Tibial nerve (tissue), 4 donors: ENCODE measurements around the gene BRPF1. TPM values are rescaled to one million over a fixed set of nuclear protein-coding genes. Genes with fewer than 3 reads are reported as not detected.
A peak's percentile ranks its signal among the peaks of the same experiment; 100 is the strongest.

ENCODE experiments used
- DNase-seq, 2 donors: peaks; one replicate each; pipeline ENCODE4 v3.0.0-alpha.2; 2019; ENCODE audit warnings: low spot score in 2 of 2
- H3K27ac ChIP-seq, 4 donors: fragments of 200-600 bp; sonication (generic) in 3 of 4; one replicate each; pipeline ENCODE4 v1.5.1; 2017 to 2019; ENCODE audit warnings: mild to moderate bottlenecking in 1 of 4
- H3K27me3 ChIP-seq, 2 donors: fragments of 200-600 bp; sonication (generic) in 1 of 2; one replicate each; pipeline versions ENCODE4 v1.5.1 to v1.6.0; 2017 to 2019
- H3K36me3 ChIP-seq, 3 donors: fragments of 200-600 bp; sonication (generic); one replicate each; pipeline ENCODE4 v1.5.1; 2018 to 2019
- H3K4me1 ChIP-seq, 4 donors: fragments of 200-600 bp; sonication (generic) in 3 of 4; one replicate each; pipeline ENCODE4 v1.5.1; 2017 to 2019
- H3K4me3 ChIP-seq, 4 donors: fragments of 200-600 bp; sonication (generic) in 3 of 4; one replicate each; pipeline ENCODE4 v1.5.1; 2017 to 2019; ENCODE audit warnings: mild to moderate bottlenecking in 1 of 4, moderate library complexity in 1 of 4
- H3K9me3 ChIP-seq, 4 donors: fragments of 200-600 bp; sonication (generic) in 3 of 4; one replicate each; pipeline ENCODE4 v1.5.1; 2017 to 2019
- CTCF ChIP-seq, 5 experiments: fragments of 200-600 bp in 3 of 5; fragments of 450-650 bp in 2 of 5; sonication (generic) in 3 of 5; IDR thresholded peaks; one replicate each; pipeline ENCODE4 v1.5.1; 2016 to 2019; ENCODE audit warnings: antibody characterized with exemption in 5 of 5, mild to moderate bottlenecking in 3 of 5, moderate library complexity in 2 of 5
- EP300 ChIP-seq, 2 donors: sonication (generic); formaldehyde crosslinking; IDR thresholded peaks; one replicate each; pipeline ENCODE4 v1.6.1; 2017; ENCODE audit warnings: antibody characterized with exemption in 2 of 2, mild to moderate bottlenecking in 1 of 2
- POLR2A ChIP-seq, 2 donors: fragments of 450-650 bp; IDR thresholded peaks; one replicate each; pipeline ENCODE4 v1.6.1; 2017; ENCODE audit warnings: antibody characterized with exemption in 2 of 2, mild to moderate bottlenecking in 2 of 2, moderate library complexity in 2 of 2
- WGBS, 2 donors: methylation state at CpG; one replicate each; pipeline ENCODE4 v1.1.5; 2018; 5-methylcytosine and 5-hydroxymethylcytosine counted together
- total RNA-seq, 4 donors: library from RNA; depleted of rRNA; stranded (reverse); fragments of >200 nt; gene quantifications; one replicate each; pipeline ENCODE4 v1.1.0, GENCODE V29; 2016

The BRPF1 gene
- total RNA-seq, 4 donors from 2014 or later = 18.0 to 21.0 (median 20.6) TPM

- peak overlapping the region in 2 of 4 donors; percentile 95 to 96 for H3K27ac ChIP-seq
- peaks cover 0 to 44% (median 20%) of the 10 kb centered on the region in 4 donors for H3K4me1 ChIP-seq
- peak overlapping the region; percentile 71 to 100 (median 94) for H3K4me3 ChIP-seq
- TF ChIP-seq POLR2A (IDR thresholded peaks at IDR 0.05) = no peak
- no peak for TF ChIP-seq CTCF (IDR thresholded peaks at IDR 0.05)
- TF ChIP-seq EP300 (IDR thresholded peaks at IDR 0.05) = no peak
- no peaks in the 10 kb centered on the region for H3K9me3 ChIP-seq
- no peak for DNase-seq
- peaks cover 0 to 34% (median 0%) of the 10 kb centered on the region in 3 donors for H3K36me3 ChIP-seq
- no peaks in the 10 kb centered on the region for H3K27me3 ChIP-seq
- WGBS, 2 donors = 39 to 43% methylated on average over 5 to 6 of the region's 7 CpGs
These were observed 1.2 kb downstream of the BRPF1 start for GRCh38 chr3:9732740-9733115.

DNA sequence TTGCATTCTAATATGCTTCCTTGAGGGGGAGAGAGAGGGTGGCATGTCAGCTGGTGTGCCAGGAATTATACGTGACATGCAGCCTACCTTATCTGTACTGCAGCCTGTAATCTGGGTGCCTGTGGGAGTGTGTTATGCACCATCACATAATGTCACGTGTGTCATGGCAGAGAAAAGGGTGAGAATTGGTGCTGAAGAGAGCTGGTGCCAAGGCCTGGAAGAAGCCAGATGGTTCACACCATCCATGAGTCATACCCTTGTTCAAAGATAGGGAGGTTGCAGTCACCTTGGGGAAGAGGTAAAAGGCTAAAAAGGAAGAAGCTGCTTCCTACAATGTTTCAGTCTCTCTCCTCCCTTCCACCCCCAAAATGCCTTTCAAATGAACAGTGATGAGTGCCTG lies 5.3 kb downstream of the BRPF1 start:
- H3K27ac ChIP-seq = no peak overlapping the region
- 72 to 74% methylated on average over 2 of the region's 2 CpGs for WGBS, 2 donors
- H3K9me3 ChIP-seq = no peaks in the 10 kb centered on the region
- H3K36me3 ChIP-seq = peaks cover 8 to 75% (median 36%) of the 10 kb centered on the region in 3 donors
- H3K4me3 ChIP-seq = no peak overlapping the region
- H3K4me1 ChIP-seq = peaks cover 0 to 34% (median 16%) of the 10 kb centered on the region in 4 donors
- TF ChIP-seq POLR2A (IDR thresholded peaks at IDR 0.05) = no peak
- TF ChIP-seq EP300 (IDR thresholded peaks at IDR 0.05) = no peak
- no peak for TF ChIP-seq CTCF (IDR thresholded peaks at IDR 0.05)
- DNase-seq = no peak
- no peaks in the 10 kb centered on the region for H3K27me3 ChIP-seq

GRCh38 chr3:9739181-9739580 lies 7.6 kb downstream of the BRPF1 start:
- TF ChIP-seq POLR2A (IDR thresholded peaks at IDR 0.05) (no peak), EP300 (IDR thresholded peaks at IDR 0.05) (no peak)
- WGBS, 2 donors = 88 to 89% methylated on average over 5 to 14 of the region's 15 CpGs
- Histone ChIP-seq H3K27me3 (no peaks in the 10 kb centered on the region), H3K9me3 (no peaks in the 10 kb centered on the region), H3K27ac (no peak overlapping the region), H3K4me1 (peaks cover 0 to 12% (median 0%) of the 10 kb centered on the region in 4 donors), H3K4me3 (no peak overlapping the region), H3K36me3 (peaks cover 12 to 96% (median 58%) of the 10 kb centered on the region in 3 donors)
- no peak for DNase-seq

DNA sequence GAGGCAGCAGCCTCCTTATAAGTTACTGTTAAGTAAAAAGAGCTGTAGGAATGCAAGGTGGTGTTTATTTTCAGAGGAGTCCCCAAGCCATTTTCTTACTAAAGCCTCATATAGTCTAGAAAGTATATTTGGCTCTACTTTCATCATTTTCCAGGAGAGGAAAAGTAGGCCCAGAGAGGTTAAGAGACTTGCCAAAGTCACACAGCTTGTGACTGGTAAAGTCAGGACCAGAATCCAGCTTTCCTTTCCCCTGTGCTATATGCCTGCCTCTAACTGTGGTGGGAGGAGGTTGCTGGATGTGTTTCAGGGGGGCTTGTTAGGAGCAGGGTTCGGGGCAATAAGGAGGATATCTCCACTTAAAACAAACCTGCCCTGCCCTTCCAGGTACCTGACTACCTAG lies 11.0 kb downstream of the BRPF1 start:
- H3K9me3 ChIP-seq = no peaks in the 10 kb centered on the region
- H3K27ac ChIP-seq = no peak overlapping the region
- H3K36me3 ChIP-seq = peaks cover 17 to 100% (median 70%) of the 10 kb centered on the region in 3 donors
- 87 to 90% methylated on average over 1 of the region's 1 CpG for WGBS, 2 donors
- DNase-seq = no peak
- H3K4me1 ChIP-seq = no peaks in the 10 kb centered on the region
- H3K4me3 ChIP-seq = no peak overlapping the region
- no peak for TF ChIP-seq EP300 (IDR thresholded peaks at IDR 0.05)
- TF ChIP-seq POLR2A (IDR thresholded peaks at IDR 0.05) = no peak
- H3K27me3 ChIP-seq = no peaks in the 10 kb centered on the region

- H3K36me3 ChIP-seq = peaks cover 17 to 100% (median 67%) of the 10 kb centered on the region in 3 donors
These were observed 12.0 kb downstream of the BRPF1 start for GRCh38 chr3:9743548-9743947.

GRCh38 chr3:9744162-9744561 lies 12.6 kb downstream of the BRPF1 start:
- Histone ChIP-seq H3K4me1 (peaks cover 0 to 8% (median 4%) of the 10 kb centered on the region in 4 donors), H3K9me3 (no peaks in the 10 kb centered on the region), H3K27me3 (no peaks in the 10 kb centered on the region), H3K36me3 (peaks cover 16 to 97% (median 61%) of the 10 kb centered on the region in 3 donors), H3K4me3 (no peak overlapping the region), H3K27ac (no peak overlapping the region)
- WGBS, 2 donors = 90 to 100% methylated on average over 4 to 13 of the region's 13 CpGs
- TF ChIP-seq POLR2A (IDR thresholded peaks at IDR 0.05) (no peak), EP300 (IDR thresholded peaks at IDR 0.05) (no peak), CTCF (IDR thresholded peaks at IDR 0.05) (no peak)
- DNase-seq = no peak

More at GRCh38 chr3:9743548-9743947, 12.0 kb downstream of the BRPF1 start:
- Histone ChIP-seq H3K27me3 (no peaks in the 10 kb centered on the region), H3K4me1 (peaks cover 0 to 2% (median 0%) of the 10 kb centered on the region in 4 donors), H3K27ac (no peak overlapping the region), H3K4me3 (no peak overlapping the region), H3K9me3 (no peaks in the 10 kb centered on the region)
- WGBS, 2 donors = 93 to 94% methylated on average over 18 of the region's 18 CpGs
- no peak for DNase-seq
- TF ChIP-seq CTCF (IDR thresholded peaks at IDR 0.05) = no peak
- no peak for TF ChIP-seq EP300 (IDR thresholded peaks at IDR 0.05)
- no peak for TF ChIP-seq POLR2A (IDR thresholded peaks at IDR 0.05)
